GM12878 (cell line): ENCODE results near the gene PIK3R2. TPM values are rescaled to one million over a fixed set of nuclear protein-coding genes. Genes with fewer than 3 reads are reported as not detected.
A peak's percentile ranks its signal among the peaks of the same experiment; 100 is the strongest.

Experiments used
- ATAC-seq: fragments of 200-7000 bp; cut with Tn5 transposase; 3 replicates; pipeline ENCODE4 v1.9.1; 2020; ENCODE audit warnings: mild to moderate bottlenecking, moderate library complexity
- BruUV-seq: library from RNA; stranded (reverse); fragments of 400-500 nt; replicated peaks from 2 replicates; lab custom pipeline; 2021; lab: Mats Ljungman, UMichigan
- CTCF ChIA-PET: fragments of 300-600 bp; sonication (Branson Sonifier 250); formaldehyde crosslinking; extraction: SDS; loops from one replicate; lab custom pipeline; 2021; ENCODE audit warnings: inconsistent platforms; lab: Yijun Ruan, JAX
- POLR2A ChIA-PET: fragments of 350-600 bp; formaldehyde crosslinking; extraction: SDS; loops from one replicate; lab custom pipeline; 2021; ENCODE audit warnings: inconsistent platforms; lab: Charles Lee
- RAD21 ChIA-PET: fragments of 300-600 bp; sonication (Branson Sonifier 250); formaldehyde crosslinking; loops from one replicate; lab custom pipeline; 2023; ENCODE audit warnings: antibody characterized with exemption; ENCODE audit not compliant: unreplicated experiment; lab: Charles Lee
- SMC1A ChIA-PET: fragments of 300-600 bp; sonication (Branson Sonifier 250); formaldehyde crosslinking; loops from one replicate; lab custom pipeline; 2023; ENCODE audit not compliant: unreplicated experiment, uncharacterized antibody; lab: Charles Lee
- DNase-seq: peaks from one replicate; pipeline ENCODE4 v3.0.0-alpha.2; 2011; ENCODE audit warnings: low read depth, low spot score
- FAIRE-seq: peaks from 3 replicates; lab custom pipeline; 2011; peaks lifted over from hg19 to GRCh38; lab: Jason Lieb, UNC
- H2AFZ ChIP-seq: 2 replicates; pipeline ENCODE4 v1.6.0; 2011; ENCODE audit warnings: low read depth, low read length, control low read depth; ENCODE audit not compliant: control insufficient read depth
- H3K27ac ChIP-seq: 2 replicates; pipeline ENCODE4 v1.5.1; 2011; ENCODE audit warnings: control low read depth; ENCODE audit not compliant: control insufficient read depth, insufficient read depth
- H3K27me3 ChIP-seq, 2 experiments: replicated peaks in 1 of 2; 2 replicates each; pipeline versions ENCODE4 v1.6.0 to v1.6.1; 2011; ENCODE audit warnings: low read length in 1 of 2; ENCODE audit not compliant: control insufficient read depth in 2 of 2, insufficient read depth in 2 of 2
- H3K36me3 ChIP-seq, 2 experiments: 2 replicates each; pipeline ENCODE4 v1.5.1; 2011; ENCODE audit warnings: low read length in 1 of 2; ENCODE audit not compliant: control insufficient read depth in 2 of 2, insufficient read depth in 2 of 2
- H3K4me1 ChIP-seq: 2 replicates; pipeline ENCODE4 v1.6.1; 2011; ENCODE audit warnings: mild to moderate bottlenecking, low read length, moderate library complexity, mixed read lengths; ENCODE audit not compliant: control insufficient read depth, insufficient read depth
- H3K4me2 ChIP-seq: 2 replicates; pipeline ENCODE4 v1.6.0; 2011; ENCODE audit warnings: control low read depth; ENCODE audit not compliant: control insufficient read depth, insufficient read depth
- H3K4me3 ChIP-seq: fragments of 200-600 bp; sonication (generic); 2 replicates; pipeline ENCODE4 v1.5.1; 2016
- H3K79me2 ChIP-seq: 2 replicates; pipeline ENCODE4 v1.6.0; 2011; ENCODE audit warnings: low read length; ENCODE audit not compliant: control insufficient read depth, insufficient read depth
- H3K9ac ChIP-seq: 2 replicates; pipeline ENCODE4 v1.8.0; 2011; ENCODE audit warnings: low read length, control low read depth, mixed read lengths; ENCODE audit not compliant: control insufficient read depth, insufficient read depth
- H3K9me3 ChIP-seq: replicated peaks from 3 replicates; pipeline ENCODE4 v1.5.1; 2011; ENCODE audit warnings: mild to moderate bottlenecking, low read length; ENCODE audit not compliant: control insufficient read depth, insufficient read depth
- H4K20me1 ChIP-seq: 2 replicates; pipeline ENCODE4 v1.6.0; 2011; ENCODE audit not compliant: control insufficient read depth, insufficient read depth
- IRF5 ChIP-seq: fragments of 450-650 bp; IDR thresholded peaks from 2 replicates; pipeline ENCODE4 v1.6.1; 2017; ENCODE audit warnings: borderline replicate concordance
- MYB ChIP-seq: fragments of 150-350 bp; IDR thresholded peaks from 2 replicates; pipeline ENCODE4 v1.6.1; 2014; ENCODE audit warnings: mild to moderate bottlenecking, low read depth, low read length, borderline replicate concordance
- NR2F1 ChIP-seq: fragments of 450-650 bp; conservative IDR thresholded peaks from 2 replicates; pipeline ENCODE4 v1.6.1; 2017; ENCODE audit warnings: mild to moderate bottlenecking
- PKNOX1 ChIP-seq: fragments of 450-650 bp; IDR thresholded peaks from 2 replicates; pipeline ENCODE4 v1.6.1; 2016; ENCODE audit warnings: mild to moderate bottlenecking
- WGBS: methylation state at CpG from one replicate; pipeline ENCODE4 v1.1.6; 2016; ENCODE audit warnings: low lambda C conversion rate; ENCODE audit not compliant: insufficient replicate concordance, insufficient coverage; ENCODE audit errors: missing lambda C conversion rate; 5-methylcytosine and 5-hydroxymethylcytosine counted together
- in situ Hi-C: fragments of 300-500 bp; cut with MboI; formaldehyde crosslinking; loops from 9 replicates; pipeline ENCODE4 v1.14.3; 2018; ENCODE audit warnings: mixed read lengths
- intact Hi-C: fragments of 100-400 bp; cut with micrococcal nuclease; formaldehyde crosslinking; loops from one replicate; pipeline ENCODE4 v1.14.2; 2022; ENCODE audit not compliant: unreplicated experiment
- polyA plus RNA-seq, 11 experiments: library from polyadenylated mRNA; depleted of rRNA in 4 of 11; unstranded in 6 of 11; stranded (reverse) in 5 of 11; fragments of >200 nt; fragmentation: Nextera tagmentation in 4 of 11; fragmentation: Illumina TruSeq in 1 of 11; extraction: Ambion mirVana in 4 of 11; extraction: Trizol in 1 of 11; gene quantifications; 1 replicate in 1 of 11; 2 replicates in 10 of 11; pipeline versions ENCODE4 v1.2.1 to v1.2.3, GENCODE V29; 2011 to 2016; ENCODE audit warnings: inconsistent platforms in 2 of 11, missing spikeins in 2 of 11, low read depth in 1 of 11
- total RNA-seq, 4 experiments: library from RNA; depleted of rRNA in 3 of 4; stranded (reverse); fragments of >200 nt in 3 of 4; fragmentation: Illumina TruSeq in 1 of 4; extraction: Trizol in 1 of 4; gene quantifications; 2 replicates each; pipeline versions ENCODE4 v1.2.1 to v1.2.3, GENCODE V29; 2013 to 2021

PIK3R2 gene
- total and polyA plus RNA-seq, 10 of the 15 experiments (the other 5 are each of a cell fraction or from before 2014, with no cell fraction given): 0.26 to 22.6 (median 2.5) TPM

- TF ChIP-seq IRF5 (no peak), NR2F1 (peak; percentile 65)
- TF ChIP-seq, all 136 proteins: peak for 13
Observed at GRCh38 chr19:18109733-18110608, 43.0 kb upstream of the PIK3R2 start (continued).

GRCh38 chr19:18110609-18111232 lies 42.2 kb upstream of the PIK3R2 start:
- Histone ChIP-seq H3K27me3 (no peaks in the 10 kb centered on the region), H3K79me2 (peaks cover 1% of the 10 kb centered on the region), H3K9ac (peak overlapping the region; percentile 58), H3K4me2 (peak overlapping the region; percentile 94), H3K27ac (peak overlapping the region; percentile 48), H3K4me3 (peak overlapping the region; percentile 83), H3K4me1 (peaks cover 38% of the 10 kb centered on the region), H3K9me3 (no peaks in the 10 kb centered on the region), H2AFZ (no peak overlapping the region), H3K36me3 (peaks cover 3 to 21% of the 10 kb centered on the region in 2 experiments), H4K20me1 (no peaks in the 10 kb centered on the region)
- TF ChIP-seq PKNOX1 (peak; percentile 20; the same call in 1 of the 2 replicates), MYB (no peak)
- ATAC-seq (no peak), DNase-seq (no peak), FAIRE-seq (no peak)
- RAD21 ChIA-PET: interaction anchor here (1.1 to 3.2 kb wide), 6 partner anchors 16 to 141 kb away, joined by 3 to 14 read pairs (median 4); partner anchors contain the start of gene PIK3R2
- POLR2A ChIA-PET: interaction anchor here (0.5 to 4.3 kb wide), 5 partner anchors 11 to 93 kb away, joined by 3 to 16 read pairs (median 5); partner anchors contain the start of genes IL12RB1 and RAB3A
- intact Hi-C loops (no loop called here), in situ Hi-C loops (no loop called here)
- BruUV-seq: no TSS peak
- SMC1A ChIA-PET: interaction anchor here (1.0 to 3.1 kb wide), 10 partner anchors 11 to 95 kb away, joined by 3 to 12 read pairs (median 4); partner anchors contain the start of genes MAST3 and MPV17L2
- 42% methylated on average over 22 of the region's 22 CpGs for WGBS
- CTCF ChIA-PET: interaction anchor here (0.6 to 6.3 kb wide), 15 partner anchors 8 to 144 kb away, joined by 3 to 48 read pairs (median 4); partner anchors contain the start of genes IL12RB1, MAST3 and PIK3R2
